Measurements from ENCODE around the gene LAMA5. TPM values are rescaled to one million over a fixed set of nuclear protein-coding genes. Genes with fewer than 3 reads are reported as not detected.

Gene LAMA5
- total and polyA plus RNA-seq, 3 experiments from 2014 or later, result 0.13 to 0.78 TPM; not detected in 1

DNA sequence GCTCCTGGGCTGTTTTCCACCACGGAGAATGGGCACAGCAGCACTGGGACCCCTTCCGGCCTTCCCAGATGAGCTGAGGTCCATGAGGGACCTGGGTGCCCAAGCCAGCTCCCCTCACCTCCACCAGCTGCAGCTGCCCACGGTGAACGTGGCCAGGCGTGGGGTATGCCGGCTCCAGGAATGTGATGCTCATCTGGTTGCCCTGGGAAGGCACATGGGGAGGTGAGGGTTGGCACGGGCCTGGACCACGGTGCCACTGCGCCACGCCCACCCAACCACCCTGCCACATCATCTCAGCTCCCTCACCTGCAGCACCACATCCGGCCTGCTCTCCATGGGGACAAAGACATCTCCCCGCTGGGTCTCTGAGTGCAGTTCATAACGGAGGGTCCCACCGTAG, 40.6 kb downstream of the LAMA5 start:
- H3K27ac Mint-ChIP-seq, result no peak overlapping the region
- Histone ChIP-seq H3K27me3 (ENCODE audit: insufficient read depth, low read length, poor library complexity, severe bottlenecking) (no peaks in the 10 kb centered on the region), H3K4me3 (ENCODE audit: low read length) (no peak overlapping the region), H3K27ac (ENCODE audit: low read depth, low read length) (no peak overlapping the region), H3K9me3 (ENCODE audit: low read length) (no peaks in the 10 kb centered on the region), H3K36me3 (ENCODE audit: insufficient read depth, low read length) (no peaks in the 10 kb centered on the region), H3K4me1 (ENCODE audit: insufficient read depth, low read length) (no peaks in the 10 kb centered on the region)
- no peaks in the 10 kb centered on the region for H3K27me3 Mint-ChIP-seq
- no peak for DNase-seq
- H3K36me3 Mint-ChIP-seq, result no peaks in the 10 kb centered on the region
- ChIA-PET POLR2A (no interaction called here), CTCF (interaction anchor here (1.2 kb wide), 1 partner anchor 27 kb away, joined by 3 read pairs; no protein-coding TSS in a partner anchor)
- H3K9me3 Mint-ChIP-seq, result no peaks in the 10 kb centered on the region
- H3K4me3 Mint-ChIP-seq, result no peak overlapping the region
- H3K4me1 Mint-ChIP-seq, result no peaks in the 10 kb centered on the region

- H3K36me3 Mint-ChIP-seq, result no peaks in the 10 kb centered on the region
- Histone ChIP-seq H3K36me3 (ENCODE audit: insufficient read depth, low read length) (no peaks in the 10 kb centered on the region), H3K4me1 (ENCODE audit: insufficient read depth, low read length) (no peaks in the 10 kb centered on the region), H3K27ac (ENCODE audit: low read depth, low read length) (no peak overlapping the region), H3K27me3 (ENCODE audit: insufficient read depth, low read length, poor library complexity, severe bottlenecking) (no peaks in the 10 kb centered on the region), H3K4me3 (ENCODE audit: low read length) (no peak overlapping the region), H3K9me3 (ENCODE audit: low read length) (no peaks in the 10 kb centered on the region)
- ChIA-PET POLR2A (no interaction called here), CTCF (no interaction called here)
- no peaks in the 10 kb centered on the region for H3K9me3 Mint-ChIP-seq
- no peak for DNase-seq
- H3K27ac Mint-ChIP-seq, result peak overlapping the region in 2 of 8 donors; percentile 80 to 85
- no peaks in the 10 kb centered on the region for H3K27me3 Mint-ChIP-seq
- no peak overlapping the region for H3K4me3 Mint-ChIP-seq
- H3K4me1 Mint-ChIP-seq, result no peaks in the 10 kb centered on the region
Observed at GRCh38 chr20:62325172-62325905, 41.8 kb downstream of the LAMA5 start.

DNA sequence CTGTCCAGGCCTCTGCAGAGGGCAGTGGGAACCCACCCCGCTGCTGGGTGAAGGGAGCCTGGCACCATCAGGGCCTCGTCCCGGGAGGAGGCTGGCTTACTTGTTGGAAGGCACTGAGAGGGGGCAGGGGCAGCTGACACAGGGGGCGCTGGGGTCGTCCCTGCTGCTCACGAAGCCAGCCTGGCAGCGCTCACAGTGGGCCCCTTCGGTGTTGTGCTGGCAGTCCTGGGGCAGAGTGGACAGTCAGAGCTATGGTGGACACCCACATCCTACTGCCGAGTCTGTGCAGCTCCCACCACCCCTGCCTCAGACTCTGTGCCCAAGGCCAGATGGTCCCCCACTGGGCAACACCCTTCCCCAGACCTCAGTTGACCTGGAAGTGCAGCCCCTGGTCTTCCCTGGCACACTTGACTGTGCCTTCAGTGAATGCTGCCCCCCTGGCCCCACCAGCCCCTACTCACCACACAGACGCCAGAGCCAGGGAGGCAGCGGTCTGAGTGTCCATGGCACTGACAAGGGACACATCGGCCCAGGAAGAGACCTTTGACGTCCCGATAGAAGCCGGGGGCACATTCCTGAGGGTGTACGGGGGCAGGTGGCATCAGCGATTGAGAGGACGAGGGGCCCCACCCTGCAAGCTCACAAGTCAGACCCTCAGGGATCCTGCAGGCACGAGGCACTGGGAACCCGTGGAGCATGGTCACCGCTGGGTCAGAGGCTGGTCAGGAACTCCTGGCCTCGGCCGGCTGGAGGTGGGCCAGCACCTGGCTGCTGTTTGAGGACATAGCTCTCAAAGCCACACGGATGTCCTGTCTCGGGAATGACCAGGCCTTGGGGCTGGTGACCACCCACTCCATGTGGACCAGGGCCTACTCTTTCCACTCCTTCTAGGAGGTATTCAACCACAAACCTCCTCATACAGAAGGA, 42.9 kb downstream of the LAMA5 start:
- no peaks in the 10 kb centered on the region for H3K4me1 Mint-ChIP-seq
- Histone ChIP-seq H3K27ac (ENCODE audit: low read depth, low read length) (no peak overlapping the region), H3K4me1 (ENCODE audit: insufficient read depth, low read length) (no peaks in the 10 kb centered on the region), H3K9me3 (ENCODE audit: low read length) (no peaks in the 10 kb centered on the region), H3K4me3 (ENCODE audit: low read length) (no peak overlapping the region), H3K27me3 (ENCODE audit: insufficient read depth, low read length, poor library complexity, severe bottlenecking) (no peaks in the 10 kb centered on the region), H3K36me3 (ENCODE audit: insufficient read depth, low read length) (no peaks in the 10 kb centered on the region)
- no peak overlapping the region for H3K4me3 Mint-ChIP-seq
- H3K9me3 Mint-ChIP-seq, result no peaks in the 10 kb centered on the region
- no peak overlapping the region for H3K27ac Mint-ChIP-seq
- ChIA-PET CTCF (no interaction called here), POLR2A (no interaction called here)
- no peak for DNase-seq
- H3K36me3 Mint-ChIP-seq, result no peaks in the 10 kb centered on the region
- no peaks in the 10 kb centered on the region for H3K27me3 Mint-ChIP-seq

DNA sequence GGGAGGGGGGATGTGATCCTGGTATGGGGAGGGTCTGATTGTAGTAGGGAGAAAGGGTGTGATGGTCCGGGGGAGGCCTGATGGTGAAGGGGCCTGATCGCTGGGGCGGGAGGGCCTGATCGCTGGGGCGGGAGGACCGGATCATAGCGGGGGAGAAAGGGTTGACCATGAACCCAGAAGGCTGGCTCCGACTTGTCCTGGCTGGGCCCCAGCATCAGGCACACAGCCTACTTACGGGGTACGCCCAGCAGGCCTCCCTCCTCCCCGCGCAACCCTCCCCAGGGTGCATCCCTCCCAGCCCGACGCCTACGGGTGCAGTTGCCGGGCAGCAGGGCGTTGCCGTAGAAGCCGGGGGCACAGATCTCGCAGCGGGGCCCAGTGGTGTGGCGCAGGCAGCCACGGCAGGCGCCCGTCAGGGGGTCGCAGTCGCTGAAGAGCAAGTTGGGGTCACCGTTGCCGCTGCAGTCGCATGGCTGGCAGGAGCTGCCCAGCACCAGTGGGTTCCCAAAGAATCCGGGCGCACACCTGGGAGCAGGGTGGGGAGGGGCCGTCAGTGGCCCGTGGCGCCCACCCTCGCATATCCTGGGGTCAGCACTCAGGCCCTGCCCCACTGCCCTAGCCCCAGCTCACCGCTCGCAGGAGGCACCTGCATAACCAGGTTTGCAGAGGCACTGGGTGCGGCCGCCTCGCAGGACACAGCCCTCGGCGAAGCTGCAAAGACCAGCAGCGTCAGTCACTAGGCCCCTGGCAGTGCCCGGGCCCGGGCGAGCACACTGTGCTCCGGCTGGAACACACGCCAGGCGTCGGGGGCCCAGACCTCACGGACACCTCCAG, 43.7 kb downstream of the LAMA5 start:
- no peak overlapping the region for H3K27ac Mint-ChIP-seq
- no peaks in the 10 kb centered on the region for H3K4me1 ChIP-seq (ENCODE audit: insufficient read depth, low read length)
- no peak overlapping the region for H3K4me3 Mint-ChIP-seq
- no peaks in the 10 kb centered on the region for H3K36me3 ChIP-seq (ENCODE audit: insufficient read depth, low read length)
- no peaks in the 10 kb centered on the region for H3K9me3 Mint-ChIP-seq
- POLR2A ChIA-PET, result no interaction called here
- DNase-seq, result no peak
- no peak overlapping the region for H3K4me3 ChIP-seq (ENCODE audit: low read length)
- H3K27me3 Mint-ChIP-seq, result no peaks in the 10 kb centered on the region
- no peaks in the 10 kb centered on the region for H3K36me3 Mint-ChIP-seq
- H3K27ac ChIP-seq (ENCODE audit: low read depth, low read length), result no peak overlapping the region
- H3K9me3 ChIP-seq (ENCODE audit: low read length), result no peaks in the 10 kb centered on the region
- H3K4me1 Mint-ChIP-seq, result no peaks in the 10 kb centered on the region
- CTCF ChIA-PET, result no interaction called here
- H3K27me3 ChIP-seq (ENCODE audit: insufficient read depth, low read length, poor library complexity, severe bottlenecking), result no peaks in the 10 kb centered on the region

DNA sequence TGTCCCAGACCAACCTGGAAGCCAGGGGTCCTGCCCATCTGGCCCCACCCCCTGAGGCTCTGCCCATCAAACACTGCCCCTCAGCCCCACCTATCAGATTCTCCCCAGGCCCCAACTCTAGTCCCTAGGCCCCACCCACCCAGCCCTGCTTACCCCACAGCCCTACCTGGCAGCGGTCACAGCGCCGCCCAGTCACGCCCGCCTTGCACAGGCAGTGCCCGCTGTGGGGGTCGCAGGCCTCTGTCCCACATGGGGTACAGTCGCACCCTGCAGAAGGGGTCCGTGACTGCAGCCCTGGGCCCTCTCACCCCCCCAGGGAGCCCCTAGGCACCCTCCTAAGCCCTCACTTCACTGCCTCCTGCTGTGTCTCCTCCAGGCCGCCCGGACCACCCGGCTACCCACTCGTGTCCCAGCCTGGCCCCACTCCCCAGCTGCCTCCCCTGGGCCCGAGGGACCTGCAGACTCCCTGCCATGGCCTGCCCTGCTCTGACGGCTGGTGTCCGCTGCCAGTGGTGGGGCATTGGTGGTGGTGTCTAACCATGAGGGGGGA, 44.5 kb downstream of the LAMA5 start:
- Histone ChIP-seq H3K9me3 (ENCODE audit: low read length) (no peaks in the 10 kb centered on the region), H3K36me3 (ENCODE audit: insufficient read depth, low read length) (no peaks in the 10 kb centered on the region), H3K27ac (ENCODE audit: low read depth, low read length) (no peak overlapping the region), H3K4me3 (ENCODE audit: low read length) (no peak overlapping the region), H3K4me1 (ENCODE audit: insufficient read depth, low read length) (no peaks in the 10 kb centered on the region), H3K27me3 (ENCODE audit: insufficient read depth, low read length, poor library complexity, severe bottlenecking) (no peaks in the 10 kb centered on the region)
- no peaks in the 10 kb centered on the region for H3K27me3 Mint-ChIP-seq
- no peaks in the 10 kb centered on the region for H3K4me1 Mint-ChIP-seq
- ChIA-PET POLR2A (no interaction called here), CTCF (no interaction called here)
- no peak overlapping the region for H3K27ac Mint-ChIP-seq
- H3K9me3 Mint-ChIP-seq, result no peaks in the 10 kb centered on the region
- no peak for DNase-seq
- H3K36me3 Mint-ChIP-seq, result no peaks in the 10 kb centered on the region
- H3K4me3 Mint-ChIP-seq, result no peak overlapping the region

GRCh38 chr20:62321975-62322374, 45.1 kb downstream of the LAMA5 start:
- Histone ChIP-seq H3K9me3 (ENCODE audit: low read length) (no peaks in the 10 kb centered on the region), H3K27me3 (ENCODE audit: insufficient read depth, low read length, poor library complexity, severe bottlenecking) (no peaks in the 10 kb centered on the region), H3K4me3 (ENCODE audit: low read length) (no peak overlapping the region), H3K4me1 (ENCODE audit: insufficient read depth, low read length) (no peaks in the 10 kb centered on the region), H3K27ac (ENCODE audit: low read depth, low read length) (no peak overlapping the region), H3K36me3 (ENCODE audit: insufficient read depth, low read length) (no peaks in the 10 kb centered on the region)
- Mint-ChIP-seq H3K4me1 (no peaks in the 10 kb centered on the region), H3K36me3 (no peaks in the 10 kb centered on the region), H3K9me3 (no peaks in the 10 kb centered on the region), H3K4me3 (no peak overlapping the region), H3K27me3 (no peaks in the 10 kb centered on the region), H3K27ac (no peak overlapping the region)
- no peak for DNase-seq
- ChIA-PET POLR2A (no interaction called here), CTCF (no interaction called here)

GRCh38 chr20:62321521-62321948, 45.6 kb downstream of the LAMA5 start:
- Histone ChIP-seq H3K4me1 (ENCODE audit: insufficient read depth, low read length) (no peaks in the 10 kb centered on the region), H3K4me3 (ENCODE audit: low read length) (no peak overlapping the region), H3K9me3 (ENCODE audit: low read length) (no peaks in the 10 kb centered on the region), H3K36me3 (ENCODE audit: insufficient read depth, low read length) (no peaks in the 10 kb centered on the region), H3K27ac (ENCODE audit: low read depth, low read length) (no peak overlapping the region), H3K27me3 (ENCODE audit: insufficient read depth, low read length, poor library complexity, severe bottlenecking) (no peaks in the 10 kb centered on the region)
- ChIA-PET POLR2A (no interaction called here), CTCF (no interaction called here)
- Mint-ChIP-seq H3K9me3 (no peaks in the 10 kb centered on the region), H3K27me3 (no peaks in the 10 kb centered on the region), H3K4me1 (no peaks in the 10 kb centered on the region), H3K36me3 (no peaks in the 10 kb centered on the region), H3K27ac (no peak overlapping the region), H3K4me3 (no peak overlapping the region)
- DNase-seq, result no peak
